MM.1S (cell line): ENCODE results near the gene PLAAT3.

Experiments used
- EZH2 ChIP-seq: fragments of 300-600 bp; sonication (generic); optimal IDR thresholded peaks from 2 replicates; pipeline ENCODE3; 2017; ENCODE audit warnings: low read depth, mild to moderate bottlenecking, antibody characterized with exemption, low read length, mixed read lengths
- TF ChIP-seq, protein P1 (sequence below): fragments of 300-600 bp; sonication (generic); IDR thresholded peaks from 2 replicates; pipeline ENCODE4 v1.5.1; 2016; ENCODE audit warnings: antibody characterized with exemption, low read length, mixed read lengths

DNA sequence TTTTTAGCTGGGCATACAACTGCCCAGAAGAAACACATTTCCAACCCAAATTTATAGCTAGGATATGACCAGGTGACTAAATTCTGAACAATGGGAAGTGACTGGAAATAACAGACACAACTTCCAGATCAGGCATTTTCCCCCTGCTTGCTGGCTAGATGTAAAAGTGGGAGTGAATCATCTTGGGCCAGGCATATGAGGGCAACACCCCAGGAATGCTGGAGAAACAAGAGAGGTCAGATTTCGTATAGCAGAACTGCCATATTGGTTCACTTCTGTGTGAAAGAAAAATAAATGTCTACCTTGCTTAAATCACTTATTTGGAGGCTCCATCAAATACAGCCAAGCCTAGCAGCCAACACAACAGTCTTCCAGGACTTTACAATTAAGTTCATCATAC lies 49.6 kb upstream of the PLAAT3 start:
- TF ChIP-seq, protein P1, sequence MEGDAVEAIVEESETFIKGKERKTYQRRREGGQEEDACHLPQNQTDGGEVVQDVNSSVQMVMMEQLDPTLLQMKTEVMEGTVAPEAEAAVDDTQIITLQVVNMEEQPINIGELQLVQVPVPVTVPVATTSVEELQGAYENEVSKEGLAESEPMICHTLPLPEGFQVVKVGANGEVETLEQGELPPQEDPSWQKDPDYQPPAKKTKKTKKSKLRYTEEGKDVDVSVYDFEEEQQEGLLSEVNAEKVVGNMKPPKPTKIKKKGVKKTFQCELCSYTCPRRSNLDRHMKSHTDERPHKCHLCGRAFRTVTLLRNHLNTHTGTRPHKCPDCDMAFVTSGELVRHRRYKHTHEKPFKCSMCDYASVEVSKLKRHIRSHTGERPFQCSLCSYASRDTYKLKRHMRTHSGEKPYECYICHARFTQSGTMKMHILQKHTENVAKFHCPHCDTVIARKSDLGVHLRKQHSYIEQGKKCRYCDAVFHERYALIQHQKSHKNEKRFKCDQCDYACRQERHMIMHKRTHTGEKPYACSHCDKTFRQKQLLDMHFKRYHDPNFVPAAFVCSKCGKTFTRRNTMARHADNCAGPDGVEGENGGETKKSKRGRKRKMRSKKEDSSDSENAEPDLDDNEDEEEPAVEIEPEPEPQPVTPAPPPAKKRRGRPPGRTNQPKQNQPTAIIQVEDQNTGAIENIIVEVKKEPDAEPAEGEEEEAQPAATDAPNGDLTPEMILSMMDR, result no peak
- no peak for TF ChIP-seq EZH2
